GM12892 (cell line): ENCODE measurements around the gene CSGALNACT2.

Experiments used
- POLR2A ChIP-seq: IDR thresholded peaks from 2 replicates; pipeline ENCODE4 v1.6.1; 2011; ENCODE audit warnings: low read depth, low read length, control low read depth
- POLR2AphosphoS5 ChIP-seq: IDR thresholded peaks from 2 replicates; pipeline ENCODE4 v1.6.1; 2011; ENCODE audit warnings: low read depth, low read length, control low read depth

GRCh38 chr10:43198682-43199005 is 60.4 kb downstream of the CSGALNACT2 start:
- TF ChIP-seq POLR2A (no peak), POLR2AphosphoS5 (no peak)
